ENCODE results near the gene OPCML. TPM values are rescaled to one million over a fixed set of nuclear protein-coding genes. Genes with fewer than 3 reads are reported as not detected.

OPCML gene
- total RNA-seq, 1 experiment from 2014 or later: 0.94 TPM

DNA sequence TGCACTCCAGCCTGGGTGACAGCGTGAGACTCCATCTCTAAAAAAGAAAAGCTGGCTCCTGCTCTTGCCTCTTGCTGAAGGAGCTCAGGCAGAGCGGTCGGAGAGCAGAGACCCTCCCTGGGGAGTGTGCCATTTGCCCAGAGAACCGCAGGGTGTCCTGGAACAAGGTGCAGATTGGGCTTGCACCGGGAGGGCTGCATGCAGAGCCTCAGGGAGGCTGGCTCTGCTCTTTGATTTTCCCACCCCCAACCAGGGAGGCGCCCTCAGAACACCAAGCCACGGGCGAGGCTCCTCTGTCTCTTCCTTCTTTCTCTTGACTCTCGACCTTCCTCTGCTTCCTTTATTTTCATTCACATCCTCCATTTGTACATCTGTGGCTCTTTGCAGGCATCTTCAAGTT is 889.1 kb downstream of the OPCML start:
- H4K8ac ChIP-seq (replicated peaks; ENCODE audit: insufficient read length, low read depth, low read length): no peak overlapping the region
- no peaks in the 10 kb centered on the region for H3K36me3 Mint-ChIP-seq (ENCODE audit: insufficient read depth in 1 of 3, low read depth in 3 of 3)
- H3K27ac ChIP-seq (ENCODE audit: insufficient read length, low read depth, low read length): no peak overlapping the region
- H2AFZ ChIP-seq (ENCODE audit: low read length): no peak overlapping the region
- no peak overlapping the region for H3K27ac Mint-ChIP-seq
- no peak overlapping the region for H4K91ac ChIP-seq (ENCODE audit: insufficient read length, low read depth, low read length)
- H3K4me1 ChIP-seq (ENCODE audit: insufficient read depth, low read length): no peaks in the 10 kb centered on the region
- H3K27me3 Mint-ChIP-seq (ENCODE audit: low read depth): peaks cover 1% of the 10 kb centered on the region; the same call in 1 of the 2 replicates
- no peak overlapping the region for H2BK12ac ChIP-seq (ENCODE audit: insufficient read length, low read depth, low read length)
- H3T11ph ChIP-seq (ENCODE audit: low read length): no peak overlapping the region
- H3K4me1 Mint-ChIP-seq: peaks cover 45 to 49% of the 10 kb centered on the region in 2 experiments
- H4K5ac ChIP-seq (ENCODE audit: insufficient read length, low read depth, low read length): no peak overlapping the region
- H2BK20ac ChIP-seq (ENCODE audit: low read depth, low read length, poor library complexity, severe bottlenecking): no peak overlapping the region
- no peak overlapping the region for H2BK120ac ChIP-seq (ENCODE audit: low read depth, low read length, poor library complexity, severe bottlenecking)
- no peaks in the 10 kb centered on the region for H3K79me2 ChIP-seq (ENCODE audit: insufficient read depth, low read length)
- H3K23ac ChIP-seq (ENCODE audit: insufficient read length, low read depth, low read length): no peak overlapping the region
- H4K20me1 ChIP-seq (ENCODE audit: control insufficient read depth, insufficient read depth, insufficient read length): no peaks in the 10 kb centered on the region
- no CpG with 5 or more reads among the region's 9 CpGs for WGBS (ENCODE audit: extremely low coverage, insufficient read length, low lambda C conversion rate)
- H3K4me2 ChIP-seq (ENCODE audit: insufficient read depth, insufficient read length, low read length): no peak overlapping the region
- no peak overlapping the region for H3K18ac ChIP-seq (ENCODE audit: insufficient read length, low read depth, low read length)
- H3K4ac ChIP-seq (ENCODE audit: low read depth, low read length): no peak overlapping the region
- no peak overlapping the region for H3K56ac ChIP-seq (ENCODE audit: insufficient read length, low read depth, low read length)
- TF ChIP-seq, protein P1, sequence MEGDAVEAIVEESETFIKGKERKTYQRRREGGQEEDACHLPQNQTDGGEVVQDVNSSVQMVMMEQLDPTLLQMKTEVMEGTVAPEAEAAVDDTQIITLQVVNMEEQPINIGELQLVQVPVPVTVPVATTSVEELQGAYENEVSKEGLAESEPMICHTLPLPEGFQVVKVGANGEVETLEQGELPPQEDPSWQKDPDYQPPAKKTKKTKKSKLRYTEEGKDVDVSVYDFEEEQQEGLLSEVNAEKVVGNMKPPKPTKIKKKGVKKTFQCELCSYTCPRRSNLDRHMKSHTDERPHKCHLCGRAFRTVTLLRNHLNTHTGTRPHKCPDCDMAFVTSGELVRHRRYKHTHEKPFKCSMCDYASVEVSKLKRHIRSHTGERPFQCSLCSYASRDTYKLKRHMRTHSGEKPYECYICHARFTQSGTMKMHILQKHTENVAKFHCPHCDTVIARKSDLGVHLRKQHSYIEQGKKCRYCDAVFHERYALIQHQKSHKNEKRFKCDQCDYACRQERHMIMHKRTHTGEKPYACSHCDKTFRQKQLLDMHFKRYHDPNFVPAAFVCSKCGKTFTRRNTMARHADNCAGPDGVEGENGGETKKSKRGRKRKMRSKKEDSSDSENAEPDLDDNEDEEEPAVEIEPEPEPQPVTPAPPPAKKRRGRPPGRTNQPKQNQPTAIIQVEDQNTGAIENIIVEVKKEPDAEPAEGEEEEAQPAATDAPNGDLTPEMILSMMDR (conservative IDR thresholded peaks at IDR 0.05): no peak
- H3K79me1 ChIP-seq (ENCODE audit: insufficient read depth, low read depth, low read length, poor library complexity, severe bottlenecking): no peaks in the 10 kb centered on the region
- H3K4me3 Mint-ChIP-seq: no peak overlapping the region
- H3K9ac ChIP-seq (ENCODE audit: extremely low read depth, insufficient read length, low read length): no peak overlapping the region
- H2BK5ac ChIP-seq (ENCODE audit: insufficient read length, low read length): no peak overlapping the region
- DNase-seq: no peak
- no peak overlapping the region for H2AK5ac ChIP-seq (ENCODE audit: insufficient read length, low read length)
- H3K23me2 ChIP-seq (ENCODE audit: insufficient read length, low read depth, low read length, poor library complexity, severe bottlenecking): no peaks in the 10 kb centered on the region
- H3K27me3 ChIP-seq (ENCODE audit: insufficient read depth, low read length): no peaks in the 10 kb centered on the region
- H3K9me3 Mint-ChIP-seq: no peaks in the 10 kb centered on the region; a peak in 1 of 5 replicates
- H3K14ac ChIP-seq (ENCODE audit: insufficient read depth, low read length): no peak overlapping the region
- H3K9me3 ChIP-seq (ENCODE audit: control insufficient read depth, low read depth, low read length): no peaks in the 10 kb centered on the region
- H2BK15ac ChIP-seq (ENCODE audit: low read depth, low read length): no peak overlapping the region

Data from H9 (cell line).